ENCODE data around the gene C12orf75. TPM values are rescaled to one million over a fixed set of nuclear protein-coding genes. Genes with fewer than 3 reads are reported as not detected.
A peak's percentile ranks its signal among the peaks of the same experiment; 100 is the strongest.

C12orf75 gene
- total RNA-seq, 2 donors from 2014 or later: 68.6 to 73.0 TPM

DNA sequence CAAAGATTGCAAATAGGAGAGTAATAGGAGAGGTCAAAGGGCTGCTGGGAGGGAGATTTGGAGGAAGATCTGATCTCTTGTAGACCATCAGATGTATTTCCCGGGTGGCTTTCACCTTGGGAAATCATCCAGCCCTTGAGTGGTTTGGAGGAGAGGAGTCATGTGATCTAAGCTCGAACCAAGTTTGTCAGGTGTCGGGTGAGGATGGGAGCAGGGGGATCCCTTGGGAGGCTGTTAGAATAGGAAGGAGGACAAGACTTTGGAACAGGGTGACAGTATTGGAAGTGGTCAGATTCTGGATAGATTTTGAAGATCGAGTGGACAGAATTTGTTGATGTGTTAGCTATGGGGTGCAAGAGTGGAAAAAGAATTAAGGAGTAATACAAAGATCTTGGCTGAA lies 46.6 kb downstream of the C12orf75 start:
- Mint-ChIP-seq H3K4me1 (ENCODE audit: low read depth) (no peaks in the 10 kb centered on the region), H3K27ac (no peak overlapping the region), H3K9me3 (no peaks in the 10 kb centered on the region), H3K36me3 (ENCODE audit: insufficient read depth in 2 of 2) (peaks cover 0 to 1% of the 10 kb centered on the region in 2 donors), H3K27me3 (ENCODE audit: low read depth) (no peaks in the 10 kb centered on the region), H3K4me3 (no peak overlapping the region)
- ATAC-seq (replicated peaks in 1 of 2) (no peak), DNase-seq (no peak)

DNA sequence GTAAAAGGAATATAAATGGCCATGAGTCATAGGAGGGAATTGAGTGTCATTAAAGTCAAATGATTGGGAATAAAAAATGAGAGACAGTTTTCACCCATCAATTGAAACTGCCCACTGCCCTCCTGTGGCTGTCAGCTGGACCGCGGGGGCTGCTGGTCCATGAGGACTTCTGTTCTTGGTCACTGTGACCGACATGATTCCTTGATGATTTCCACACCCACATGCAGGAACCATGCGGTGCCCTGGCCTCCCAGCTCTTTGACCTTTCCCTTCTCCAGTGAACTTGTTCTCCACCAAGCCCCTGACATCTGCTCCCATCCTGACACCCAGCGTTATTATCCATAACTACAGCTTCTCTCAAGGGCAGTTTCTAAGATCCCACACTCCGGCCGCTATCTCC lies 48.4 kb downstream of the C12orf75 start:
- no peaks in the 10 kb centered on the region for H3K36me3 Mint-ChIP-seq (ENCODE audit: insufficient read depth in 2 of 2)
- H3K4me3 Mint-ChIP-seq: no peak overlapping the region
- H3K27me3 Mint-ChIP-seq (ENCODE audit: low read depth): no peaks in the 10 kb centered on the region
- H3K27ac Mint-ChIP-seq: no peak overlapping the region
- DNase-seq (no peak), ATAC-seq (replicated peaks in 1 of 2) (no peak)
- H3K4me1 Mint-ChIP-seq (ENCODE audit: low read depth): no peaks in the 10 kb centered on the region
- H3K9me3 Mint-ChIP-seq: no peaks in the 10 kb centered on the region

DNA sequence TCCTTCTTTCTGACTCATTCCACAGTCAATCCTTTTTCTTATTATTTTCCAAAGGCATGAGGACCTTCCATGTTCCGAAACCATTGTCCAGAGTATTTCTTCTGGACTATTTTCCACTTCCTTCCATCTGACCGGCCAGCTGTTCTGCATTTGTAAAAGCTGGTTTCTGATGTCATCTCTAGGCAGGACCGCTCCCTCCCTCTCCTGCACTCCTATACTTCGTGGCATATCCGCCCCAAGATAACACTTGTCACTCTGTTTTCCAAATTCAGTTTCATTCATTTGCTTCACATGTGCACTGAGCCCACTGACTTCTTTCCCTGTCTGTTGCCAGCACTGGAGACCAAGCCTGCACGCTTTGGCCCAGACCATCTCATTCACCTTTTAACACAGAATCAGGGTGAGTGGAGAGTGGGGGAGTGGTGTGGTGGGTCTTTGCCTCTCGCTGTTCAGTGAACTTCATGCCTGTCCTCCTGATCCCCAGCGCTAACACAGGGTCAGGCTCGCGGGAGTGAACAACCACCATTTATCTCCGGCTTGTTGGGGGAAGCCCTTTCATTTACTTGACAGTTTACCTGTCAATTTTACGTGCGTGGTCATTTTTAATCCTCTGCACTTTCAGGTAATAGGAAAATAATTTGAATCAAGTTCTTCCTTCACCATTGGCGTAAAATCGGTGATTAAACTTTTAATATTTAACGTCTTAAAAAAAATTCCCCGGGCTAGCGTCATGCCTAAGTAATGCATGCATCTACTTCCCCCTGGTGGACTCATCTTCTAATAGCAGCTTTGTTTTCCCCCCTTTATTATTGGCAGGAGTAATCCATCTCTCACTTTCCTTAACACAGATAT lies 52.5 kb downstream of the C12orf75 start:
- Mint-ChIP-seq H3K27me3 (ENCODE audit: low read depth) (no peaks in the 10 kb centered on the region), H3K9me3 (no peaks in the 10 kb centered on the region), H3K36me3 (ENCODE audit: insufficient read depth in 2 of 2) (no peaks in the 10 kb centered on the region), H3K27ac (no peak overlapping the region), H3K4me1 (ENCODE audit: low read depth) (no peaks in the 10 kb centered on the region), H3K4me3 (no peak overlapping the region)
- DNase-seq: peak; percentile 14 to 39
- peak; percentile 51 to 72 for ATAC-seq (replicated peaks in 1 of 2)

DNA sequence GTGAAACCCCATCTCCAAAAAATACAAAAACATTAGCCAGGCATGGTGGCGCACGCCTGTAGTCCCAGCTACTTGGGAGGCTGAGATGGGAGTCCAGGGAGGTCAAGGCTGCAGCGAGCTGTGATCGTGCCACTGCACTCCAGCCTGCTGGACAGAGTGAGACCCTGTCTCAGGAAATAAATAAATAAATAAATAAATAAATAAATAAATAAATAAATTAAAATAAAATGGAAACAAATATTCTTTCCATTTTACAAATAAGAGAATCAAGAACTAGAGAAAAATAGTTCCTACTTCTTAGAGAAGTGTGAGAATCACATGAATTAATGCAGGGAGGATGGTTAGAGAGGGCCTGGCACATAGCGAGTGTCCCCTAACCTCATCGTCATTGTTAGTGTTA lies 53.7 kb downstream of the C12orf75 start:
- Mint-ChIP-seq H3K4me3 (no peak overlapping the region), H3K27me3 (ENCODE audit: low read depth) (no peaks in the 10 kb centered on the region), H3K4me1 (ENCODE audit: low read depth) (no peaks in the 10 kb centered on the region), H3K9me3 (no peaks in the 10 kb centered on the region), H3K27ac (no peak overlapping the region), H3K36me3 (ENCODE audit: insufficient read depth in 2 of 2) (no peaks in the 10 kb centered on the region)
- ATAC-seq (replicated peaks in 1 of 2): no peak
- DNase-seq: no peak

GRCh38 chr12:105384916-105385535 lies 54.5 kb downstream of the C12orf75 start:
- no peaks in the 10 kb centered on the region for H3K36me3 Mint-ChIP-seq (ENCODE audit: insufficient read depth in 2 of 2)

GRCh38 chr12:105386431-105386830 lies 55.9 kb downstream of the C12orf75 start:
- Mint-ChIP-seq H3K27ac (no peak overlapping the region), H3K36me3 (ENCODE audit: insufficient read depth in 2 of 2) (no peaks in the 10 kb centered on the region), H3K9me3 (no peaks in the 10 kb centered on the region), H3K4me3 (no peak overlapping the region), H3K27me3 (ENCODE audit: low read depth) (no peaks in the 10 kb centered on the region), H3K4me1 (ENCODE audit: low read depth) (no peaks in the 10 kb centered on the region)
- ATAC-seq (replicated peaks in 1 of 2): no peak
- DNase-seq: no peak

More at GRCh38 chr12:105384916-105385535, 54.5 kb downstream of the C12orf75 start:
- ATAC-seq (replicated peaks in 1 of 2) (no peak), DNase-seq (no peak)
- Mint-ChIP-seq H3K9me3 (no peaks in the 10 kb centered on the region), H3K27ac (no peak overlapping the region), H3K4me1 (ENCODE audit: low read depth) (no peaks in the 10 kb centered on the region), H3K4me3 (no peak overlapping the region), H3K27me3 (ENCODE audit: low read depth) (no peaks in the 10 kb centered on the region)

DNA sequence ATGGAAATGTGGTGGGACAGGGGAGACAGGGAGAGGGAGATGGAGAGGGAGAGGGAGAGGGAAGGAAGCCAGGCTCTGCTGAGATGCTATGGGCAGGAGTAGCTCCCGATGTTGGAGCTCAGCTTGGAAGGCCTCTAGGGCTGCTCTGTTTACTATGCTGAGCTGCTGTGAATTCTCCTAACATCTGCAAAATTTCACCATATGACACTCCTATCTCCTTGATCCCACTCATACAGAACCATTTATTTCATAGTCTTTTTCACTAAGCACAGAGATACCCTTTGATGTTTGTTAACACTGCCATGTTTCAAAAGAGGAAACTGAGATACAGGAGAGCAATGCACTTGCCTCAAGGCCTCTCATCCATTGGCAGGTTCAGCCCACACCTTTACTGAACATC lies 60.7 kb downstream of the C12orf75 start:
- H3K4me1 Mint-ChIP-seq (ENCODE audit: low read depth): no peaks in the 10 kb centered on the region
- ATAC-seq (replicated peaks in 1 of 2) (no peak), DNase-seq (no peak)
- H3K27ac Mint-ChIP-seq: no peak overlapping the region
- no peaks in the 10 kb centered on the region for H3K27me3 Mint-ChIP-seq (ENCODE audit: low read depth)
- no peaks in the 10 kb centered on the region for H3K9me3 Mint-ChIP-seq
- no peaks in the 10 kb centered on the region for H3K36me3 Mint-ChIP-seq (ENCODE audit: insufficient read depth in 2 of 2)
- no peak overlapping the region for H3K4me3 Mint-ChIP-seq

- H3K27ac Mint-ChIP-seq: no peak overlapping the region
- no peak overlapping the region for H3K4me3 Mint-ChIP-seq
- H3K27me3 Mint-ChIP-seq (ENCODE audit: low read depth): no peaks in the 10 kb centered on the region
- H3K9me3 Mint-ChIP-seq: peaks cover 0 to 6% of the 10 kb centered on the region in 2 donors
- H3K36me3 Mint-ChIP-seq (ENCODE audit: insufficient read depth in 2 of 2): peaks cover 6 to 7% of the 10 kb centered on the region in 2 donors
- no peaks in the 10 kb centered on the region for H3K4me1 Mint-ChIP-seq (ENCODE audit: low read depth)
- ATAC-seq (replicated peaks in 1 of 2) (no peak), DNase-seq (no peak)
Measured at GRCh38 chr12:105393587-105393986, 63.1 kb downstream of the C12orf75 start.

GRCh38 chr12:105396024-105396423 lies 65.5 kb downstream of the C12orf75 start:
- Mint-ChIP-seq H3K27me3 (ENCODE audit: low read depth) (no peaks in the 10 kb centered on the region), H3K4me1 (ENCODE audit: low read depth) (no peaks in the 10 kb centered on the region), H3K9me3 (peaks cover 0 to 10% of the 10 kb centered on the region in 2 donors), H3K4me3 (no peak overlapping the region), H3K27ac (no peak overlapping the region), H3K36me3 (ENCODE audit: insufficient read depth in 2 of 2) (peaks cover 9 to 12% of the 10 kb centered on the region in 2 donors)
- ATAC-seq (replicated peaks in 1 of 2) (no peak), DNase-seq (no peak)

DNA sequence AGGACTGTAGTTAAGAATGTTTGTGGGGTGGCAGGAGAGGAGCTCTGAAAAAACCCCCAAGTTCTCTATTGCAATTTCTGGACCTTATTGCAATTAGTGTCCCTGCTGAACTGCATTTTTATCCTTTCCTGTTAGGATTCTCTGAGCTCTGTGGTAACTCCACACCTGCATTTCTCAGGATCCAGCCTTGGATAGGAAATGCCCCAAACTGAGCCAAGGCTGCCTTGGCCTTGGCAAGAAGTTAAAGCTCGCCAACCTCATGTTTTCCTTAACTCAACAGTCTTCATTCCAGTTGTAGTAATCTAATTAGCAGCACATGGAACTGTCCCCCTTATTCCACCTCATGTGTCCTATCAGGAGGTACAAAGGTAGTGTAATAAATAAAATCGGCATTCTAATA lies 66.5 kb downstream of the C12orf75 start:
- H3K4me1 Mint-ChIP-seq (ENCODE audit: low read depth): no peaks in the 10 kb centered on the region
- H3K27ac Mint-ChIP-seq: no peak overlapping the region

GRCh38 chr12:105398930-105399329 lies 68.4 kb downstream of the C12orf75 start:
- H3K4me1 Mint-ChIP-seq (ENCODE audit: low read depth): no peaks in the 10 kb centered on the region
- peaks cover 0 to 10% of the 10 kb centered on the region in 2 donors for H3K9me3 Mint-ChIP-seq
- H3K27me3 Mint-ChIP-seq (ENCODE audit: low read depth): no peaks in the 10 kb centered on the region
- peaks cover 12% of the 10 kb centered on the region in 2 donors for H3K36me3 Mint-ChIP-seq (ENCODE audit: insufficient read depth in 2 of 2)
- H3K27ac Mint-ChIP-seq: no peak overlapping the region
- no peak overlapping the region for H3K4me3 Mint-ChIP-seq
- ATAC-seq (replicated peaks in 1 of 2) (no peak), DNase-seq (no peak)

More for the DNA sequence above, 66.5 kb downstream of the C12orf75 start:
- no peaks in the 10 kb centered on the region for H3K27me3 Mint-ChIP-seq (ENCODE audit: low read depth)
- peaks cover 9 to 12% of the 10 kb centered on the region in 2 donors for H3K36me3 Mint-ChIP-seq (ENCODE audit: insufficient read depth in 2 of 2)
- no peak for ATAC-seq (replicated peaks in 1 of 2)
- H3K4me3 Mint-ChIP-seq: no peak overlapping the region
- no peak for DNase-seq
- H3K9me3 Mint-ChIP-seq: peaks cover 0 to 10% of the 10 kb centered on the region in 2 donors

- DNase-seq (no peak), ATAC-seq (replicated peaks in 1 of 2) (no peak)
- Mint-ChIP-seq H3K27me3 (ENCODE audit: low read depth) (no peaks in the 10 kb centered on the region), H3K4me3 (no peak overlapping the region), H3K27ac (no peak overlapping the region), H3K36me3 (ENCODE audit: insufficient read depth in 2 of 2) (peaks cover 12% of the 10 kb centered on the region in 2 donors), H3K9me3 (peaks cover 0 to 10% of the 10 kb centered on the region in 2 donors), H3K4me1 (ENCODE audit: low read depth) (no peaks in the 10 kb centered on the region)
Measured at GRCh38 chr12:105399428-105400081, 69.1 kb downstream of the C12orf75 start.

- H3K4me1 Mint-ChIP-seq (ENCODE audit: low read depth): no peaks in the 10 kb centered on the region
- ATAC-seq (replicated peaks in 1 of 2): no peak
- peaks cover 12% of the 10 kb centered on the region in 2 donors for H3K36me3 Mint-ChIP-seq (ENCODE audit: insufficient read depth in 2 of 2)
- H3K9me3 Mint-ChIP-seq: peaks cover 0 to 10% of the 10 kb centered on the region in 2 donors
- no peak for DNase-seq
- no peak overlapping the region for H3K27ac Mint-ChIP-seq
- H3K27me3 Mint-ChIP-seq (ENCODE audit: low read depth): no peaks in the 10 kb centered on the region
- H3K4me3 Mint-ChIP-seq: no peak overlapping the region
Measured at GRCh38 chr12:105400227-105400626, 69.7 kb downstream of the C12orf75 start.

Measured in activated T-cell treated with anti-CD3 and anti-CD28 coated beads, Interleukin-2, amount 50 U/mL, for 72 hours (primary cell).